Activated T-helper 2 cell treated with anti-CD3 and anti-CD28 coated beads, Interferon-gamma antibody, Interleukin-2, Interleukin-4, amounts not matched to agents 10 μg/mL and 5 μg/mL and 100 μg/mL, durations not matched to agents 14 hours and 24 hours and 36 hours (primary cell): ENCODE results near the gene IL31. TPM values are rescaled to one million over a fixed set of nuclear protein-coding genes. Genes with fewer than 3 reads are reported as not detected.

Experiments used
- DNase-seq: peaks from one replicate; pipeline ENCODE4 v3.0.0; 2021; ENCODE audit warnings: low spot score
- H3K27ac Mint-ChIP-seq: one replicate; pipeline ENCODE4 v1.8.0; 2021; ENCODE audit warnings: mixed read lengths
- H3K27me3 Mint-ChIP-seq: one replicate; pipeline ENCODE4 v1.8.0; 2021; ENCODE audit warnings: low read depth, mixed read lengths
- H3K36me3 Mint-ChIP-seq: one replicate; pipeline ENCODE4 v1.8.0; 2021; ENCODE audit warnings: low read depth, mixed read lengths
- H3K4me1 Mint-ChIP-seq: one replicate; pipeline ENCODE4 v1.8.0; 2021; ENCODE audit warnings: low read depth, mixed read lengths
- H3K4me3 Mint-ChIP-seq: one replicate; pipeline ENCODE4 v1.8.0; 2021; ENCODE audit warnings: low read depth, mild to moderate bottlenecking, moderate library complexity, mixed read lengths
- H3K9me3 Mint-ChIP-seq: one replicate; pipeline ENCODE4 v1.8.0; 2021; ENCODE audit warnings: mixed read lengths
- intact Hi-C: fragments of 100-400 bp; cut with micrococcal nuclease; formaldehyde crosslinking; loops from one replicate; pipeline ENCODE4 v1.15.1; 2023
- total RNA-seq: library from RNA; stranded (reverse); gene quantifications from 2 replicates; pipeline ENCODE4 v1.2.3, GENCODE V29; 2022

The IL31 gene
- total RNA-seq, 1 donor from 2014 or later = 55.9 TPM

DNA sequence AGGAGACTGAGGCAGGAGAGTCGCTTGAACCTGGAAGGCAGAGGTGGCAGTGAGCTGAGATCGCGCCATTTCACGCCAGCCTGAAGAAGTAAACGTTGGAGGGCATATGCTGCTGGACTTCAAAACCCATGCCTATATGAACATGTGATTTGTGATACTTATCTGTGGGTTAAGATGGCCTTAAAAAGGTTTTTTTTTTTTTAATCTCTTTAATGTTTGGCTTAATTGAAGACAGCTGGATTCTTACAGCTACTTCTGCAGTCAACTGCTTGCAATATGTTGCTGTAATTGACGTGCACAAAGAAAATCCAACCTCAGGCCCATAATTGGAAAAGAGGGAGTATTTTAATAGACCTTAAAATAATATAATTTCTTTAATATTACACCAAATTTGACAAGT, 28.0 kb upstream of the IL31 start:
- Mint-ChIP-seq H3K4me3 (no peak overlapping the region), H3K36me3 (no peaks in the 10 kb centered on the region)
- intact Hi-C loops = loop anchor here (5.0 kb wide), 1 partner anchor 35 kb away; no protein-coding TSS in a partner anchor

GRCh38 chr12:122201381-122201780, 27.4 kb upstream of the IL31 start:
- no peak for DNase-seq
- Mint-ChIP-seq H3K9me3 (no peaks in the 10 kb centered on the region), H3K4me1 (peaks cover 12% of the 10 kb centered on the region), H3K4me3 (no peak overlapping the region), H3K27ac (no peak overlapping the region), H3K36me3 (no peaks in the 10 kb centered on the region), H3K27me3 (peaks cover 32% of the 10 kb centered on the region)
- intact Hi-C loops = loop anchor here (5.0 kb wide), 1 partner anchor 34 kb away; no protein-coding TSS in a partner anchor

More for the DNA sequence above, 28.0 kb upstream of the IL31 start:
- no peaks in the 10 kb centered on the region for H3K9me3 Mint-ChIP-seq
- peaks cover 32% of the 10 kb centered on the region for H3K27me3 Mint-ChIP-seq
- H3K4me1 Mint-ChIP-seq = peaks cover 12% of the 10 kb centered on the region
- H3K27ac Mint-ChIP-seq = no peak overlapping the region
- DNase-seq = no peak

DNA sequence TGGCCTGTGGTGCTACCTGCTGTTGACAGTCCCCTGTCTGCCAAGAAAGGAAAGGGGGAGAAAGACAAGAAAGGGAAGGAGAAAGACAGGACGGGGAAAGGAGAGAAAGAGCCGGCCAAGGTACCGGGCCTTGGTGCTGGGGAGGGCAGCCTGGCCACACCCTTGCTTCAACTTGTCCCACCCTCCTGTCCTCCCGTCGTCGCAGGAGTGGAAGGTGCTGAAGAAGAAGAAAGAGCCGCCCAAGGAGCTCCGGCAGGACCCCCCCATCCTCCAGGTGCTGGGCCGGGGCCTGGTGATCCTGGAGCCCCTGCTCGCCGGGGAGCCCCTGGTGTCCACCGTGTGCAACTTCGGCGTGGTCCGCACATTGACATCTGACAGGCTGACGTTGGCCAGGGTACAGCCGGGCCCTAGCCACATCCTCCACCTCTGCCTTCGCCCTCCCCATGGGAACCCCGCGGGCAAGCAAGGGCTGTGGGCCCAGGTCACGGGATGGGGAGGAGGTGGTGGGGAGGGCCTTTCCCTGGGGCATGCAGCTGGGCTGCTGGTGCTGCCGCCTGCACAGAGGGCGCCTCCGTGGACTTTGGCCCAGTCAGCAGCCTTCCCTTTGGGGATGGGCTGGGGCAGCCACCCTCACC, 26.6 kb upstream of the IL31 start:
- intact Hi-C loops = loop anchor here (5.0 kb wide), 1 partner anchor 33 kb away; no protein-coding TSS in a partner anchor
- peaks cover 12% of the 10 kb centered on the region for H3K4me1 Mint-ChIP-seq
- no peaks in the 10 kb centered on the region for H3K36me3 Mint-ChIP-seq
- DNase-seq = no peak
- no peak overlapping the region for H3K27ac Mint-ChIP-seq
- H3K4me3 Mint-ChIP-seq = no peak overlapping the region
- H3K9me3 Mint-ChIP-seq = no peaks in the 10 kb centered on the region
- peaks cover 34% of the 10 kb centered on the region for H3K27me3 Mint-ChIP-seq

- no peaks in the 10 kb centered on the region for H3K9me3 Mint-ChIP-seq
- H3K4me3 Mint-ChIP-seq = no peak overlapping the region
- intact Hi-C loops = loop anchor here (5.0 kb wide), 1 partner anchor 32 kb away; no protein-coding TSS in a partner anchor
- DNase-seq = no peak
- peaks cover 31% of the 10 kb centered on the region for H3K27me3 Mint-ChIP-seq
- H3K4me1 Mint-ChIP-seq = peaks cover 10% of the 10 kb centered on the region
- no peak overlapping the region for H3K27ac Mint-ChIP-seq
- H3K36me3 Mint-ChIP-seq = no peaks in the 10 kb centered on the region
Observed at GRCh38 chr12:122199484-122200355, 25.7 kb upstream of the IL31 start.

DNA sequence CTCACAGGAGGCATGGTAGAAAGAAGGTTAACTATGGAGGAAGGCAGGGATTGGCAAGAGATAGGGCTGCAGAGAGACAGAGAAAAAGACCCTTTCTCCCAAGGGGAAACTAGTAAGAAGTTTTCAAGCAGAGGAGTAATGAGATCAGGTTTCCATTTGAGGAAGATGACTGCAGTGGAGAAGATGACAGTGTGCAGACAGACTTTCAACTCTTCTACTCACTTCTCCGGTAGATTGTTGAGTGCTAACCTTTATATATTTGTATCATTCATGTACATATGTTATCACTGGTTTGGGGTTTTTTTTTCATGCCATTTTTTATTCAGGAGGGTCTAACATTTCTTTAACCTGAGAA, 23.6 kb upstream of the IL31 start:
- DNase-seq = no peak
- intact Hi-C loops = no loop called here
- Mint-ChIP-seq H3K36me3 (no peaks in the 10 kb centered on the region), H3K27ac (peak overlapping the region; percentile 70), H3K27me3 (peaks cover 22% of the 10 kb centered on the region), H3K9me3 (no peaks in the 10 kb centered on the region), H3K4me3 (no peak overlapping the region), H3K4me1 (peaks cover 6% of the 10 kb centered on the region)

- peaks cover 6% of the 10 kb centered on the region for H3K4me1 Mint-ChIP-seq
- no peak overlapping the region for H3K27ac Mint-ChIP-seq
- no peaks in the 10 kb centered on the region for H3K36me3 Mint-ChIP-seq
- no peak for DNase-seq
- intact Hi-C loops = no loop called here
- H3K27me3 Mint-ChIP-seq = peaks cover 13% of the 10 kb centered on the region
- H3K9me3 Mint-ChIP-seq = no peaks in the 10 kb centered on the region
- no peak overlapping the region for H3K4me3 Mint-ChIP-seq
Observed at GRCh38 chr12:122195405-122195804, 21.4 kb upstream of the IL31 start.

DNA sequence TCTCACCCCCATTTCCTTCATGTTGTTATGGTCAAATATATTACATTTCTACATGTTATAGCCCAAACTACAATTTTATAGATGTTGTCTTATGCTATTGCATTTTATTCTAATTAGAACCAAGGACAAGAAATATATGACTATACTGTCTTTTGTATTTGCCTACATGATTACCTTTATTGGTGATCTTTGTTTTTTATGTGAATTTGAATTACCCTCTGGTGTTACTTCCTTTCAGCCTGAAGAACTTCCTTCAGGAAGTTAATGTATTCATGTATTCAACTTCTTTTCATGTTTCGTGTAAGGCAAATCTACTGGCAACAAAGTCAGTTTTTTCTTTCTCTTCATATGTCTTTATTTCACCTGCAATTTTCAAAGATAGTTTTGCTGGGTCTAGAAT, 20.8 kb upstream of the IL31 start:
- peaks cover 6% of the 10 kb centered on the region for H3K4me1 Mint-ChIP-seq
- peaks cover 9% of the 10 kb centered on the region for H3K27me3 Mint-ChIP-seq
- intact Hi-C loops = no loop called here
- no peaks in the 10 kb centered on the region for H3K36me3 Mint-ChIP-seq
- H3K27ac Mint-ChIP-seq = no peak overlapping the region
- H3K9me3 Mint-ChIP-seq = no peaks in the 10 kb centered on the region
- no peak overlapping the region for H3K4me3 Mint-ChIP-seq
- DNase-seq = no peak

- Mint-ChIP-seq H3K36me3 (no peaks in the 10 kb centered on the region), H3K27ac (no peak overlapping the region), H3K4me3 (no peak overlapping the region), H3K27me3 (peaks cover 5% of the 10 kb centered on the region), H3K9me3 (no peaks in the 10 kb centered on the region), H3K4me1 (peaks cover 2% of the 10 kb centered on the region)
- intact Hi-C loops = no loop called here
- no peak for DNase-seq
Observed at GRCh38 chr12:122192441-122192840, 18.4 kb upstream of the IL31 start.

DNA sequence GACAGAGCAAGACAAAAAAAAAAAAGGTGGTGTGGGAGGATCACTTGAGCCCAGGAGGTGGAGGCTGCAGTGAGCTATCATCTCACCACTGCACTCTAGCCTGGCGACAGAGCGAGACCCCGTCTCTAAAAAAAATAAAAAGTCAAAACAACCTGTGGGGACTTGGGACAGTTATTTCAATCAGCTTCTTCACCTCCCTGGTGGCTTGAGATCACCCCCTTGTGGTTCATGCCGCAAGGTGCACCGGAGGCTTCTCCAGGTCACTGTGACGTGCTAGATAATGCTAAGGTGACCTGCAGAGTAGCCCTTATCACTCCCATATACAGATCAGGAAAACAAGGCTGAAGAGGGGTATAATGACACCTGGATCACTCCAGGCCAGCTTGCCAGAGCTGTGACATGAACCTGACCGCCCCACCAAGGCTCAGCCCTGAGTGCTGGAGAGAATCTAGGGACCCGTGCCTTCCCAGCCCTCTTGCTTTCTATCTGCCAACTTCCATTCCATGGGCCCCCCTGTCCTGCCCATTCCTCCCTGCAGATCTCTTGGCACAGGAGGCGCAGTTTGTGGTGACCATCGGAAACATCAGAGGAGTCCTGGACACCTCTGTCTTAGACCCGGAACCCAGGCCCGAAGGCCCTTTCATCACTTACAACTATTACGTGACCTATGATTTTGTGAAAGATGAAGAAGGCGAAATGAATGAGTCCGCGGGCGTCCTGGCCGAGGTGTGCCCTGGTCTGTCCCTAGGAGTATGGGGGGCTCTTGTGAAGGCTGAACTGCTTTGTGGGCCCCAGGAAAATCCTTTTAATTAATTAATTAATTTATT, 17.0 kb upstream of the IL31 start:
- Mint-ChIP-seq H3K9me3 (no peaks in the 10 kb centered on the region), H3K27ac (no peak overlapping the region), H3K4me3 (no peak overlapping the region), H3K4me1 (no peaks in the 10 kb centered on the region), H3K36me3 (no peaks in the 10 kb centered on the region), H3K27me3 (peaks cover 4% of the 10 kb centered on the region)
- intact Hi-C loops = loop anchor here (1.0 kb wide), 3 partner anchors 31 to 137 kb away; no protein-coding TSS in a partner anchor
- DNase-seq = peak; percentile 60

DNA sequence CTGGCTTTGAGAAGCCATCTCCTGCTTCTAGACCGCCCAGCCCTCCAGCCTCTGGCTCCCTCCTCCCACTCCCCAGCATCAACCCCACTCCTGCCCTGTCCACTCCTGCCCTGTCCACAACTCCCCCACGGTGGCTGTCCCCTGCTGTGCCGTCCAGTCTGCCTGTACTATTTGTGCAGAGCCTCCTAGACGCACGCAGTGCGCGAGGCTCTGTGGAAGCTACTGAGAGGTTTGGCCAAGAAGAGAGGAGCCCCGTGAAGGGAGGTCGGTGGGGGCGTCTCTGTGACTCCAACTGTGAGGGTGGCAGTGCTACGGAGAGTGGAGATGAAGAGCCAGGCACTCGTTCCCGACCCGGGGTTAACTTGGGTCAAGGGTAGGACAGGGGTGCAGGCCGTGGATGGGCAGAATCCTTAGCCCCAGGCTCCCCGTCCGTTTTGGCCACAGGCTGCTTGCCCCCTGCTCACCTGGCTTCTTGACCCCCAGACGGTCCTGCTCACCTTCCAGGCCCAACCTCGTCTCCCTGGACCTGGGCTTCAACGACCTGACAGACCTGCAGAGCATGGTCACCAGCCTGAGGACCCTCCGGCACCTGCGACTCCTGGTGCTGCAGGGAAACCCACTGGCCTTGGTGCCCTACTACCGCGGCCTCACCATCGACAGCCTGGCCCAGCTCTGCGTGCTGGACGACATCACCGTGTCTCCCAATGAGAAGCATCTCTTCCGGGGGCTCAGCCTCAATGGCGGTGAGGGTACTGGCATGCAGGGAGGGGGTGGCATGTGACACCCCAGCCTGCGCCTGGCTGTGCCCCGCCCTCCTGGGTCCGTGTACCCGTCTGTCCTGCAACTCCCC, 15.8 kb upstream of the IL31 start:
- DNase-seq = no peak
- Mint-ChIP-seq H3K9me3 (no peaks in the 10 kb centered on the region), H3K4me1 (no peaks in the 10 kb centered on the region), H3K27ac (no peak overlapping the region), H3K36me3 (no peaks in the 10 kb centered on the region), H3K4me3 (no peak overlapping the region), H3K27me3 (no peaks in the 10 kb centered on the region)
- intact Hi-C loops = no loop called here

GRCh38 chr12:122187466-122187865, 13.4 kb upstream of the IL31 start:
- H3K4me1 Mint-ChIP-seq = peaks cover 7% of the 10 kb centered on the region
- DNase-seq = no peak
- no peaks in the 10 kb centered on the region for H3K36me3 Mint-ChIP-seq
- H3K27ac Mint-ChIP-seq = no peak overlapping the region
- H3K9me3 Mint-ChIP-seq = no peaks in the 10 kb centered on the region
- peaks cover 10% of the 10 kb centered on the region for H3K27me3 Mint-ChIP-seq
- H3K4me3 Mint-ChIP-seq = no peak overlapping the region
- intact Hi-C loops = no loop called here

GRCh38 chr12:122185494-122186082, 11.6 kb upstream of the IL31 start:
- Mint-ChIP-seq H3K27ac (no peak overlapping the region), H3K9me3 (no peaks in the 10 kb centered on the region), H3K27me3 (peaks cover 10% of the 10 kb centered on the region), H3K36me3 (no peaks in the 10 kb centered on the region), H3K4me3 (no peak overlapping the region), H3K4me1 (peaks cover 8% of the 10 kb centered on the region)
- intact Hi-C loops = no loop called here
- no peak for DNase-seq
